ENCODE results near the gene TBC1D22B. TPM values are rescaled to one million over a fixed set of nuclear protein-coding genes. Genes with fewer than 3 reads are reported as not detected.

Gene TBC1D22B
- total and polyA plus RNA-seq, 2 of the 13 experiments (the other 11 are each of a cell fraction or from before 2014, with no cell fraction given) = 9.7 to 12.9 TPM

GRCh38 chr6:37221585-37222124 lies 35.9 kb upstream of the TBC1D22B start (continued):
- TF ChIP-seq SKIL (CRISPR knock-in tag; IDR thresholded peaks at IDR 0.05; ENCODE audit: borderline replicate concordance) (no peak), ZNF292 (CRISPR knock-in tag; IDR thresholded peaks at IDR 0.05; ENCODE audit: borderline replicate concordance, low read depth) (no peak), MAZ (IDR thresholded peaks at IDR 0.05; ENCODE audit: borderline replicate concordance, low read depth, low read length) (no peak), MAZ (CRISPR knock-in tag; IDR thresholded peaks at IDR 0.05; ENCODE audit: low read depth) (peak; percentile 17; the same call in 1 of the 2 replicates), NR2F1 (CRISPR knock-in tag; IDR thresholded peaks at IDR 0.05) (no peak), ZNF235 (CRISPR knock-in tag; IDR thresholded peaks at IDR 0.05; ENCODE audit: borderline replicate concordance) (0 out of 2 replicates have a peak, but pooled peaks have one; percentile 9), UBTF (CRISPR knock-in tag; IDR thresholded peaks at IDR 0.05) (no peak), ZNF784 (CRISPR knock-in tag; IDR thresholded peaks at IDR 0.05; ENCODE audit: borderline replicate concordance) (0 out of 2 replicates have a peak, but pooled peaks have one; percentile 84), ZNF547 (CRISPR knock-in tag; IDR thresholded peaks at IDR 0.05) (peak; percentile 70; the same call in 1 of the 2 replicates), EEA1 (CRISPR knock-in tag; IDR thresholded peaks at IDR 0.05; ENCODE audit: borderline replicate concordance) (no peak), GMEB1 (CRISPR knock-in tag; IDR thresholded peaks at IDR 0.05; ENCODE audit: borderline replicate concordance) (peak; percentile 32; the same call in 1 of the 2 replicates), TBX2 (CRISPR knock-in tag; IDR thresholded peaks at IDR 0.05; ENCODE audit: borderline replicate concordance) (no peak), ZBTB10 (CRISPR knock-in tag; IDR thresholded peaks at IDR 0.05; ENCODE audit: borderline replicate concordance) (no peak), ZNF264 (CRISPR knock-in tag; IDR thresholded peaks at IDR 0.05) (no peak), PAX8 (CRISPR knock-in tag; IDR thresholded peaks at IDR 0.05; ENCODE audit: borderline replicate concordance) (no peak), ZNF329 (CRISPR knock-in tag; IDR thresholded peaks at IDR 0.05; ENCODE audit: low read depth) (no peak)

Data from HepG2 (cell line).